ENCODE measurements around the gene XPC.

XPC gene

GRCh38 chr3:14119651-14120050 lies 58.8 kb downstream of the XPC start:
- TF ChIP-seq YY1 (IDR thresholded peaks at IDR 0.05; ENCODE audit: low read depth), result no peak
- TF ChIP-seq TAF1 (IDR thresholded peaks at IDR 0.05; ENCODE audit: low read depth), result no peak
- no peak for TF ChIP-seq EP300 (IDR thresholded peaks at IDR 0.05; ENCODE audit: borderline replicate concordance)
- TF ChIP-seq CEBPB (IDR thresholded peaks at IDR 0.05), result no peak
- no peak for TF ChIP-seq EGR1 (IDR thresholded peaks at IDR 0.05)

DNA sequence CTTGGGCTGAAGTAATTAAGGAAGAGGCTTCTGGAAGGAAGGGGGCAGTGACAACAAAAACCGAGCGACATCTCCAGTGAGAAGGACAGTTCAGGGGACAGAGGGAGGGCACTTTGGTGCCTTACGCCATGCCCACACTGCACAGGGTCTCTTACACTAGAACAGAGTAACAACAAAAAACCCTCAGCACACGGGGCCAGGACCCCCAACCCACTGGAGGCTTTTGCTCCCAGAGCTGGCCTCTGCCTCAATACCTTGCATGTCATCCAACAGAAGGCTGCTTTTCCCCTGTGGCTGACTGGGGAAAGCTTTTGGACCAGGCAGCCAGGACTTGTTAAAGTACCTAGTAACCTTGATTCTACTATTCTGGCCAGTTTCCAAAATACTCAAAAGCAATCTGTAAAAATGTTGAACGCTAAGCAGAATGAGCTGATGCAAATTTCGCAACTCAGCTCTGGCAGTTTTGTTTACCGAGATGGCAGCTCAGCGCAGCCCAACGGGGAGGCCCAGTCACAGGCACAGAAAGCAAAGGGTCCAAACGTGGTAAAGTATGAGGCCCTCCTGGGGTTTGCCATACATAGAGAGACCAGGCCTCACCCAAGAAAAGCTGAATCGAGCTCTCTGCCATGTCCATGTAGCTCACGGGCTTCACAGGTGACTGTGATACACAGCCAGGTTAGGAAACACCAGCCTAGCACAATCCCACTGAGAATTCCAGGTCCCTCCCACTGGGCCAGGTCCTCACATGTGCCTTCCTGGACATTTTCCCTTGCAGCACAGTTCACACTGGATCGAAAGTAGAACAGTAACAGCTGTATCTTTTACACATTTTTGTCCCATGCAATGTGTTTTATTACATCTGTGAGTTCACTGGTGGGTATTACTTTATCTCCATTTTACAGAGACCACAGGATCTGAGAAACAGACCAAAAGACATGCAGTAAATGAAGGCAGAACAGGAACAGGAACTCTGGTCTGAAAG lies 59.7 kb downstream of the XPC start:
- TF ChIP-seq CREB1 (IDR thresholded peaks at IDR 0.05; ENCODE audit: low read depth) (no peak), CEBPB (IDR thresholded peaks at IDR 0.05) (no peak), YY1 (IDR thresholded peaks at IDR 0.05; ENCODE audit: low read depth) (no peak), ZBTB7A (IDR thresholded peaks at IDR 0.05; ENCODE audit: low read depth) (no peak), TCF12 (IDR thresholded peaks at IDR 0.05; ENCODE audit: low read depth) (no peak)
- TF ChIP-seq, protein P1, sequence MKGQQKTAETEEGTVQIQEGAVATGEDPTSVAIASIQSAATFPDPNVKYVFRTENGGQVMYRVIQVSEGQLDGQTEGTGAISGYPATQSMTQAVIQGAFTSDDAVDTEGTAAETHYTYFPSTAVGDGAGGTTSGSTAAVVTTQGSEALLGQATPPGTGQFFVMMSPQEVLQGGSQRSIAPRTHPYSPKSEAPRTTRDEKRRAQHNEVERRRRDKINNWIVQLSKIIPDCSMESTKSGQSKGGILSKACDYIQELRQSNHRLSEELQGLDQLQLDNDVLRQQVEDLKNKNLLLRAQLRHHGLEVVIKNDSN (IDR thresholded peaks at IDR 0.05), result no peak

DNA sequence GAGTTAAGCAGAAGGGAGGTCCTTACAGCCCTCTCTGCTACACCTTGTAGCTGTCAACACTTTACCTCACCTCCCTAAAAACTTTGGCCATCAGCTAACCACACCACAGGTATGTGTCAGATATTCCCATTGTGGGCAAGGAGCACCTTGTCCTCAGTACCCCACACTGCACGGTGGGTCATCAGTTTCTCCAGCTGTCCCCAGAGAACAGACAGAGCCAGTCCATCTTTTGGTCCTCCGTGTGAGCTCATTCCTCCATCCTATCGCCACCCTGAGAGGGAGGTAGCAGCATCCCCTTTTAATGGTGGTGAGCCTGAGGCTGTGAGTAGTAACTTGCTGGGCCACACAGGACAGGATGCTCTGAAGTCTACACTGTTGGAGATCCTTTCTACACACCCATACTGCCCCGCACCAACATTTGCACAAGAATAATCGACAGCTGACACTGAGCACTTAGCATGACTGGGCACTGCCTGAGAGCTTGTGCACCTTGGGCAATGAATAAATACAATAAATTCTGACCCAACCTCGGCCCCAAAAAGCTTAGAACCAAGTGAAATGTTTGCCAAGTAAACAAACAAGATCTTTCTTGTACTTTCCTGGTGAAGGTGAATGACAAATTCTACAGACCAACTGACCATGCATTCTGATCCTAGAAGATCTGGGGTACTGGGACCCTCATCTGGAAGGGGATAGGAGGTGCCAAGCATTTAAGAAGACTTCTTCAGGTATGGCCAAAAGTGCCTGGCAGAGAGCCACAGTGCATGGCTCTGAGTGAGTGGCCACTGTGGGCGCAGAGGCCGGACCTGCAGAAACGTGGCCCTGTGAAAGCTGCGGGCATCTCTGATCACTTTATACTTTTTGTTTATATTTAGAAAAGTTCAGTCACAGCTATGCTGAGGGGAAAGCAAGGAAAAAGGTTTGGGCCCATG lies 60.7 kb downstream of the XPC start:
- TF ChIP-seq, protein P1 (IDR thresholded peaks at IDR 0.05), result no peak
- TF ChIP-seq TCF12 (IDR thresholded peaks at IDR 0.05; ENCODE audit: low read depth), result no peak
- no peak for TF ChIP-seq EP300 (IDR thresholded peaks at IDR 0.05; ENCODE audit: borderline replicate concordance)
- TF ChIP-seq YY1 (IDR thresholded peaks at IDR 0.05; ENCODE audit: low read depth), result no peak
- TF ChIP-seq ZBTB7A (IDR thresholded peaks at IDR 0.05; ENCODE audit: low read depth), result no peak
- TF ChIP-seq TAF1 (IDR thresholded peaks at IDR 0.05; ENCODE audit: low read depth), result no peak
- TF ChIP-seq RAD21 (IDR thresholded peaks at IDR 0.05; ENCODE audit: low read depth), result no peak
- no peak for TF ChIP-seq MAX (IDR thresholded peaks at IDR 0.05)

- TF ChIP-seq FOXM1 (IDR thresholded peaks at IDR 0.05; ENCODE audit: borderline replicate concordance, low read depth) (no peak), RAD21 (IDR thresholded peaks at IDR 0.05; ENCODE audit: low read depth) (peak; percentile 67)
Observed at GRCh38 chr3:14113965-14114635, 64.3 kb downstream of the XPC start.

DNA sequence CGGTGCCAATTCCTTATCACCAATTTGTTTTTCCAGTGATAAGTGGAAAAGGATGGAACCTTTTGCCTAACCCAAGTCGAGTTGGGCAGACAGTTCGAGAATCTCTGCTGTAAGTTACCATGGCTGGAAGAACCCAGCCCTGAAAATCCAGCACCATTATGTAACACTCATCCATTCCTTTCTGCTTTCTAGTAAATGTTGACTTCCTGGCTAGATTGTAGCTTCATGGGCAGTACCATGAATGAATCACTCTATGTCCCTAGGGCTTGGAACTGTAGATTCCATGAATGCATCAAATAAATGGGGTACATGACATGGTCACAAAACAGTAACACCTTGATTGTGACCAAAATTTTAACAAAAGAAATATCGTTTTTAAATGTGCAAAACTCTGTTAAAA lies 67.7 kb downstream of the XPC start:
- no peak for TF ChIP-seq MAX (IDR thresholded peaks at IDR 0.05)
- no peak for TF ChIP-seq ZBTB7A (IDR thresholded peaks at IDR 0.05; ENCODE audit: low read depth)
- TF ChIP-seq RAD21 (IDR thresholded peaks at IDR 0.05; ENCODE audit: low read depth), result no peak
- TF ChIP-seq, protein P2, sequence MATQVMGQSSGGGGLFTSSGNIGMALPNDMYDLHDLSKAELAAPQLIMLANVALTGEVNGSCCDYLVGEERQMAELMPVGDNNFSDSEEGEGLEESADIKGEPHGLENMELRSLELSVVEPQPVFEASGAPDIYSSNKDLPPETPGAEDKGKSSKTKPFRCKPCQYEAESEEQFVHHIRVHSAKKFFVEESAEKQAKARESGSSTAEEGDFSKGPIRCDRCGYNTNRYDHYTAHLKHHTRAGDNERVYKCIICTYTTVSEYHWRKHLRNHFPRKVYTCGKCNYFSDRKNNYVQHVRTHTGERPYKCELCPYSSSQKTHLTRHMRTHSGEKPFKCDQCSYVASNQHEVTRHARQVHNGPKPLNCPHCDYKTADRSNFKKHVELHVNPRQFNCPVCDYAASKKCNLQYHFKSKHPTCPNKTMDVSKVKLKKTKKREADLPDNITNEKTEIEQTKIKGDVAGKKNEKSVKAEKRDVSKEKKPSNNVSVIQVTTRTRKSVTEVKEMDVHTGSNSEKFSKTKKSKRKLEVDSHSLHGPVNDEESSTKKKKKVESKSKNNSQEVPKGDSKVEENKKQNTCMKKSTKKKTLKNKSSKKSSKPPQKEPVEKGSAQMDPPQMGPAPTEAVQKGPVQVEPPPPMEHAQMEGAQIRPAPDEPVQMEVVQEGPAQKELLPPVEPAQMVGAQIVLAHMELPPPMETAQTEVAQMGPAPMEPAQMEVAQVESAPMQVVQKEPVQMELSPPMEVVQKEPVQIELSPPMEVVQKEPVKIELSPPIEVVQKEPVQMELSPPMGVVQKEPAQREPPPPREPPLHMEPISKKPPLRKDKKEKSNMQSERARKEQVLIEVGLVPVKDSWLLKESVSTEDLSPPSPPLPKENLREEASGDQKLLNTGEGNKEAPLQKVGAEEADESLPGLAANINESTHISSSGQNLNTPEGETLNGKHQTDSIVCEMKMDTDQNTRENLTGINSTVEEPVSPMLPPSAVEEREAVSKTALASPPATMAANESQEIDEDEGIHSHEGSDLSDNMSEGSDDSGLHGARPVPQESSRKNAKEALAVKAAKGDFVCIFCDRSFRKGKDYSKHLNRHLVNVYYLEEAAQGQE (IDR thresholded peaks at IDR 0.05; ENCODE audit: low read depth), result no peak
- TF ChIP-seq TCF12 (IDR thresholded peaks at IDR 0.05; ENCODE audit: low read depth), result no peak
- no peak for TF ChIP-seq EP300 (IDR thresholded peaks at IDR 0.05; ENCODE audit: borderline replicate concordance)
- TF ChIP-seq FOXM1 (IDR thresholded peaks at IDR 0.05; ENCODE audit: borderline replicate concordance, low read depth), result no peak
- TF ChIP-seq CREB1 (IDR thresholded peaks at IDR 0.05; ENCODE audit: low read depth), result no peak
- TF ChIP-seq TAF1 (IDR thresholded peaks at IDR 0.05; ENCODE audit: low read depth), result no peak
- TF ChIP-seq, protein P1 (IDR thresholded peaks at IDR 0.05), result no peak
- TF ChIP-seq TEAD4 (IDR thresholded peaks at IDR 0.05), result no peak
- TF ChIP-seq EGR1 (IDR thresholded peaks at IDR 0.05), result no peak
- no peak for TF ChIP-seq CEBPB (IDR thresholded peaks at IDR 0.05)
- no peak for TF ChIP-seq YY1 (IDR thresholded peaks at IDR 0.05; ENCODE audit: low read depth)
- no peak for TF ChIP-seq NFIC (IDR thresholded peaks at IDR 0.05)

All from Ishikawa (cell line).